Breast epithelium (tissue), 4 donors: ENCODE results near the gene CFAP46. TPM values are rescaled to one million over a fixed set of nuclear protein-coding genes. Genes with fewer than 3 reads are reported as not detected.

Experiments used
- DNase-seq, 2 donors: peaks; one replicate each; pipeline ENCODE4 v3.0.0-alpha.2; 2019; ENCODE audit warnings: low spot score in 2 of 2
- H3K27ac ChIP-seq, 2 donors: fragments of 200-600 bp; sonication (generic) in 1 of 2; one replicate each; pipeline ENCODE4 v1.5.1; 2016 to 2019; ENCODE audit warnings: mild to moderate bottlenecking in 1 of 2
- H3K27me3 ChIP-seq, 2 donors: fragments of 200-600 bp; sonication (generic) in 1 of 2; one replicate each; pipeline versions ENCODE4 v1.5.1 to v1.6.0; 2017 to 2019; ENCODE audit warnings: control low read depth in 1 of 2, mild to moderate bottlenecking in 1 of 2
- H3K36me3 ChIP-seq: fragments of 200-600 bp; one replicate; pipeline ENCODE4 v1.5.1; 2019
- H3K4me1 ChIP-seq, 2 donors: fragments of 200-600 bp; sonication (generic); one replicate each; pipeline ENCODE4 v1.5.1; 2016 to 2019; ENCODE audit warnings: control low read depth in 1 of 2
- H3K4me3 ChIP-seq, 3 donors: fragments of 200-600 bp; sonication (generic); 1 replicate in 2 of 3; 2 replicates in 1 of 3; pipeline ENCODE4 v1.5.1; 2016 to 2019; ENCODE audit warnings: mild to moderate bottlenecking in 3 of 3, moderate library complexity in 2 of 3
- H3K9me3 ChIP-seq, 2 donors: fragments of 200-600 bp; sonication (generic) in 1 of 2; one replicate each; pipeline ENCODE4 v1.5.1; 2016 to 2019; ENCODE audit warnings: control low read depth in 1 of 2
- CTCF ChIP-seq, 3 donors: fragments of 450-650 bp; IDR thresholded peaks; one replicate each; pipeline ENCODE4 v1.5.1; 2016 to 2017; ENCODE audit warnings: antibody characterized with exemption in 3 of 3, mild to moderate bottlenecking in 3 of 3, moderate library complexity in 3 of 3
- POLR2A ChIP-seq: fragments of 450-650 bp; IDR thresholded peaks from one replicate; pipeline ENCODE4 v1.6.1; 2016; ENCODE audit warnings: antibody characterized with exemption, mild to moderate bottlenecking, moderate library complexity
- POLR2AphosphoS5 ChIP-seq, 3 donors: sonication (generic); formaldehyde crosslinking; IDR thresholded peaks; one replicate each; pipeline ENCODE4 v1.6.1; 2017; ENCODE audit warnings: antibody characterized with exemption in 3 of 3
- intact Hi-C: fragments of 100-400 bp; cut with DNase I; formaldehyde crosslinking; loops from one replicate; pipeline ENCODE4 v1.15.1; 2023; ENCODE audit warnings: low total_unique reads
- total RNA-seq, 3 donors: library from RNA; depleted of rRNA; stranded (reverse); fragments of >200 nt; gene quantifications; one replicate each; pipeline ENCODE4 v1.1.0, GENCODE V29; 2016

The CFAP46 gene
- total RNA-seq, 3 donors from 2014 or later, result 0.16 to 0.73 (median 0.66) TPM

GRCh38 chr10:132869621-132870020 lies 72.7 kb downstream of the CFAP46 start:
- H3K27me3 ChIP-seq, result peaks cover 0 to 38% of the 10 kb centered on the region in 2 donors
- TF ChIP-seq POLR2A, result no peak
- TF ChIP-seq POLR2AphosphoS5 (IDR thresholded peaks at IDR 0.05), result no peak
- no peak for TF ChIP-seq CTCF (IDR thresholded peaks at IDR 0.05)
- H3K4me1 ChIP-seq, result no peaks in the 10 kb centered on the region
- no peak overlapping the region for H3K27ac ChIP-seq
- intact Hi-C loops, result no loop called here
- H3K36me3 ChIP-seq, result no peaks in the 10 kb centered on the region
- H3K4me3 ChIP-seq, result no peak overlapping the region
- DNase-seq, result no peak
- H3K9me3 ChIP-seq, result peaks cover 11 to 18% of the 10 kb centered on the region in 2 donors

GRCh38 chr10:132868995-132869394 lies 73.4 kb downstream of the CFAP46 start:
- Histone ChIP-seq H3K36me3 (no peaks in the 10 kb centered on the region), H3K4me3 (no peak overlapping the region), H3K4me1 (no peaks in the 10 kb centered on the region), H3K9me3 (peaks cover 11 to 18% of the 10 kb centered on the region in 2 donors), H3K27ac (no peak overlapping the region), H3K27me3 (peaks cover 0 to 38% of the 10 kb centered on the region in 2 donors)
- TF ChIP-seq POLR2AphosphoS5 (IDR thresholded peaks at IDR 0.05), result no peak
- TF ChIP-seq POLR2A, result no peak
- TF ChIP-seq CTCF (IDR thresholded peaks at IDR 0.05), result no peak
- peak in 1 of 2 donors; percentile 37 for DNase-seq
- intact Hi-C loops, result no loop called here

- H3K4me3 ChIP-seq, result no peak overlapping the region
- H3K4me1 ChIP-seq, result no peaks in the 10 kb centered on the region
- H3K27ac ChIP-seq, result no peak overlapping the region
- intact Hi-C loops, result loop anchor here (2.0 kb wide), 1 partner anchor 39 kb away; no protein-coding TSS in a partner anchor
- TF ChIP-seq CTCF (IDR thresholded peaks at IDR 0.05), result no peak
- no peak for TF ChIP-seq POLR2AphosphoS5 (IDR thresholded peaks at IDR 0.05)
- H3K36me3 ChIP-seq, result no peaks in the 10 kb centered on the region
- peak in 1 of 2 donors; percentile 36 for DNase-seq
- H3K9me3 ChIP-seq, result peaks cover 11 to 18% of the 10 kb centered on the region in 2 donors
- peaks cover 0 to 43% of the 10 kb centered on the region in 2 donors for H3K27me3 ChIP-seq
Measured at GRCh38 chr10:132867801-132868644, 74.3 kb downstream of the CFAP46 start.

GRCh38 chr10:132866601-132867381 lies 75.6 kb downstream of the CFAP46 start:
- intact Hi-C loops, result loop anchor here (2.0 kb wide), 1 partner anchor 38 kb away; no protein-coding TSS in a partner anchor
- H3K27ac ChIP-seq, result no peak overlapping the region
- peak in 1 of 2 donors; percentile 30 for DNase-seq
- H3K4me1 ChIP-seq, result no peaks in the 10 kb centered on the region
- H3K4me3 ChIP-seq, result no peak overlapping the region
- TF ChIP-seq CTCF (IDR thresholded peaks at IDR 0.05), result no peak
- no peak for TF ChIP-seq POLR2A
- TF ChIP-seq POLR2AphosphoS5 (IDR thresholded peaks at IDR 0.05), result no peak
- H3K27me3 ChIP-seq, result peaks cover 0 to 50% of the 10 kb centered on the region in 2 donors
- no peaks in the 10 kb centered on the region for H3K36me3 ChIP-seq
- H3K9me3 ChIP-seq, result peaks cover 11 to 18% of the 10 kb centered on the region in 2 donors
